NCI-H2029 (cell line): ENCODE measurements around the gene C1orf159.
"Not testable (repeated sequence)": the region's sequence is repeated elsewhere in the genome, so short reads cannot be mapped to it uniquely, and the experiment has no call there.

Experiments used
- DNase-seq: peaks from one replicate; lab custom pipeline; 2025; lab: John Stamatoyannopoulos, UW

Gene C1orf159

GRCh38 chr1:1115786-1116700, at the start of gene C1orf159:
C1orf159 (minus strand) TSS chr1:1116089; CDS start chr1:1091543, 24,546 bp downstream.
- peak; percentile 91 for DNase-seq

GRCh38 chr1:1165485-1165884, 49.6 kb upstream of the C1orf159 start:
- DNase-seq: peak; percentile 46

GRCh38 chr1:1164701-1165451, 49.0 kb upstream of the C1orf159 start:
- DNase-seq: peak; percentile 10

GRCh38 chr1:1164361-1164700, 48.4 kb upstream of the C1orf159 start:
- DNase-seq: no peak

- no peak for DNase-seq
Measured at GRCh38 chr1:1163538-1164070, 47.7 kb upstream of the C1orf159 start.

GRCh38 chr1:1162597-1163537, 47.0 kb upstream of the C1orf159 start:
- peak; percentile 92 for DNase-seq

- no peak for DNase-seq
Measured at GRCh38 chr1:1161683-1162079, 45.8 kb upstream of the C1orf159 start.

- DNase-seq: no peak
Measured at GRCh38 chr1:1161078-1161682, 45.3 kb upstream of the C1orf159 start.

GRCh38 chr1:1160281-1160930, 44.5 kb upstream of the C1orf159 start:
- DNase-seq: no peak

- DNase-seq: peak; percentile 32
Measured at GRCh38 chr1:1157914-1158710, 42.2 kb upstream of the C1orf159 start.

- DNase-seq: peak; percentile 60
Measured at GRCh38 chr1:1157426-1157913, 41.6 kb upstream of the C1orf159 start.

GRCh38 chr1:1157033-1157365, 41.1 kb upstream of the C1orf159 start:
- DNase-seq: no peak

- DNase-seq: no peak
Measured at GRCh38 chr1:1156140-1157032, 40.5 kb upstream of the C1orf159 start.

- DNase-seq: no peak
Measured at GRCh38 chr1:1155258-1155657, 39.4 kb upstream of the C1orf159 start.

- DNase-seq: no peak
Measured at GRCh38 chr1:1153874-1154273, 38.0 kb upstream of the C1orf159 start.

- not testable (repeated sequence) for DNase-seq
Measured at GRCh38 chr1:1153215-1153614, 37.3 kb upstream of the C1orf159 start.

GRCh38 chr1:1152431-1152830, 36.5 kb upstream of the C1orf159 start:
- not testable (repeated sequence) for DNase-seq

GRCh38 chr1:1151306-1151705, 35.4 kb upstream of the C1orf159 start:
- no peak for DNase-seq

GRCh38 chr1:1150100-1150499, 34.2 kb upstream of the C1orf159 start:
- no peak for DNase-seq
